ENCODE measurements around the gene TEX54.

DNA sequence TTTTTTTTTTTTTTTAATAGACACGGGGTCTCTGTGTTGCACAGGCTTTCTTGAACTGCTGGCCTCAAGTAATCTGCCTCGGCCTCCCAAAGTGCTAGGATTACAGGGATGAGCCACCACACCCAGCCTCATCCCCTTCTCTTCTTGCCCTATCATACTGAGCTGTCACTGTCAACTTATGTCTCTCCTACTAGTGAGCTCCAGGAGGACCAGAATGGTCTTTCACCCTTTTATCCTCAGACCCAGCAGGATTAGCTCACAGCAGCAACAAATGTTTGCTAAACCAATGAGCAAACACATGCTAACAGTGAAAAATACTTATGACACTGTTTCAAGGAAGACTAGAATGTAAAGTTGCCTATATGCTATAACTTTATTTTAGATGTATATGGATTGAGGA is 21.0 kb downstream of the TEX54 start:
- no peak for TF ChIP-seq GATA2 (IDR thresholded peaks at IDR 0.05; ENCODE audit: low read depth, low read length)
- no peak for TF ChIP-seq GATA3 (IDR thresholded peaks at IDR 0.05; ENCODE audit: low read depth, low read length)
